HEK293 (cell line): ENCODE results near the gene RPS5.
"Not testable (repeated sequence)": the region's sequence is repeated elsewhere in the genome, so short reads cannot be mapped to it uniquely, and the experiment has no call there.

Experiments used
- CTCF ChIA-PET: fragments of 350-600 bp; formaldehyde crosslinking; extraction: SDS; loops from one replicate; lab custom pipeline; 2021; ENCODE audit warnings: antibody characterized with exemption; lab: Yijun Ruan, JAX
- POLR2A ChIA-PET: fragments of 300-600 bp; formaldehyde crosslinking; extraction: SDS; loops from one replicate; lab custom pipeline; 2020; ENCODE audit warnings: antibody characterized with exemption, inconsistent platforms; lab: Yijun Ruan, JAX
- H3K27ac ChIP-seq: fragments of 200-500 bp; sonication (Bioruptor generic); 2 replicates; pipeline ENCODE4 v1.5.1; 2014; ENCODE audit warnings: low read depth, low read length, control low read depth, inconsistent platforms; ENCODE audit errors: extremely low read depth
- H3K36me3 ChIP-seq, 2 experiments: fragments of 200-500 bp in 1 of 2; sonication (Bioruptor generic) in 1 of 2; 1 replicate in 1 of 2; 2 replicates in 1 of 2; pipeline ENCODE4 v1.5.1; 2014 to 2017; ENCODE audit warnings: inconsistent platforms in 2 of 2, low read length in 2 of 2; ENCODE audit not compliant: control insufficient read depth in 2 of 2, insufficient read depth in 1 of 2
- H3K4me1 ChIP-seq: fragments of 200-500 bp; sonication (Bioruptor generic); 2 replicates; pipeline ENCODE4 v1.5.1; 2014; ENCODE audit warnings: mild to moderate bottlenecking, low read length, inconsistent platforms; ENCODE audit not compliant: control insufficient read depth, insufficient read depth
- H3K4me3 ChIP-seq: 2 replicates; pipeline ENCODE4 v1.5.1; 2011; ENCODE audit warnings: low read depth, mild to moderate bottlenecking, control low read depth, low read length, moderate library complexity
- H3K9me3 ChIP-seq: fragments of 200-500 bp; sonication (Bioruptor generic); 2 replicates; pipeline ENCODE4 v1.5.1; 2014; ENCODE audit warnings: low read depth, low read length, inconsistent platforms; ENCODE audit not compliant: control insufficient read depth, insufficient read depth
- BCL11B ChIP-seq: fragments of 450-650 bp; formaldehyde crosslinking; IDR thresholded peaks from 2 replicates; pipeline ENCODE4 v1.5.1; 2016; ENCODE audit warnings: low read depth, missing biosample characterization, missing genetic modification characterization
- EGR2 ChIP-seq: fragments of 450-650 bp; formaldehyde crosslinking; IDR thresholded peaks from 2 replicates; pipeline ENCODE4 v1.5.1; 2016; ENCODE audit warnings: low read depth, missing biosample characterization, missing genetic modification characterization
- HOXD13 ChIP-seq: sonication (generic); formaldehyde crosslinking; IDR thresholded peaks from 2 replicates; pipeline ENCODE4 v1.8.0; 2022; ENCODE audit warnings: missing genetic modification reagents, borderline replicate concordance
- INSM2 ChIP-seq: fragments of 450-650 bp; formaldehyde crosslinking; IDR thresholded peaks from 2 replicates; pipeline ENCODE4 v1.5.1; 2016; ENCODE audit warnings: missing biosample characterization, missing genetic modification characterization
- KLF1 ChIP-seq: fragments of 450-650 bp; formaldehyde crosslinking; IDR thresholded peaks from 2 replicates; pipeline ENCODE4 v1.5.1; 2016; ENCODE audit warnings: missing biosample characterization, missing genetic modification characterization
- OVOL3 ChIP-seq: fragments of 450-650 bp; formaldehyde crosslinking; IDR thresholded peaks from 2 replicates; pipeline ENCODE4 v1.5.1; 2016; ENCODE audit warnings: missing biosample characterization, missing genetic modification characterization
- PBX3 ChIP-seq: sonication (generic); formaldehyde crosslinking; IDR thresholded peaks from 2 replicates; pipeline ENCODE4 v1.8.1; 2022; ENCODE audit warnings: mild to moderate bottlenecking, moderate library complexity, missing genetic modification reagents
- PRDM1 ChIP-seq: fragments of 450-650 bp; formaldehyde crosslinking; IDR thresholded peaks from 2 replicates; pipeline ENCODE4; 2016; ENCODE audit warnings: missing biosample characterization, missing genetic modification characterization
- SCRT2 ChIP-seq: fragments of 450-650 bp; formaldehyde crosslinking; IDR thresholded peaks from 2 replicates; pipeline ENCODE4 v1.5.1; 2016; ENCODE audit warnings: missing biosample characterization, missing genetic modification characterization
- YY2 ChIP-seq: fragments of 450-650 bp; formaldehyde crosslinking; IDR thresholded peaks from 2 replicates; pipeline ENCODE4 v1.5.1; 2016; ENCODE audit warnings: missing biosample characterization, missing genetic modification characterization
- ZBTB6 ChIP-seq: fragments of 450-650 bp; formaldehyde crosslinking; IDR thresholded peaks from 2 replicates; pipeline ENCODE4 v1.5.1; 2017; ENCODE audit warnings: missing biosample characterization, missing genetic modification characterization
- ZFHX2 ChIP-seq: fragments of 450-650 bp; formaldehyde crosslinking; conservative IDR thresholded peaks from 2 replicates; pipeline ENCODE4 v1.5.1; 2016; ENCODE audit warnings: missing biosample characterization, missing genetic modification characterization
- ZFP69B ChIP-seq: fragments of 450-650 bp; formaldehyde crosslinking; IDR thresholded peaks from 2 replicates; pipeline ENCODE4 v1.5.1; 2016; ENCODE audit warnings: missing biosample characterization, missing genetic modification characterization
- ZNF157 ChIP-seq: fragments of 450-650 bp; formaldehyde crosslinking; IDR thresholded peaks from 2 replicates; pipeline ENCODE4 v1.5.1; 2016; ENCODE audit warnings: missing biosample characterization, missing genetic modification characterization
- ZNF223 ChIP-seq: fragments of 450-650 bp; formaldehyde crosslinking; IDR thresholded peaks from 2 replicates; pipeline ENCODE4 v1.5.1; 2016; ENCODE audit warnings: missing biosample characterization, missing genetic modification characterization
- ZNF248 ChIP-seq: fragments of 450-650 bp; formaldehyde crosslinking; IDR thresholded peaks from 2 replicates; pipeline ENCODE4 v1.5.1; 2017; ENCODE audit warnings: missing biosample characterization, missing genetic modification characterization
- ZNF362 ChIP-seq: fragments of 450-650 bp; formaldehyde crosslinking; IDR thresholded peaks from 2 replicates; pipeline ENCODE4 v1.5.1; 2016; ENCODE audit warnings: missing biosample characterization, missing genetic modification characterization
- ZNF394 ChIP-seq: fragments of 450-650 bp; formaldehyde crosslinking; IDR thresholded peaks from 2 replicates; pipeline ENCODE4 v1.5.1; 2016; ENCODE audit warnings: missing biosample characterization, missing genetic modification characterization, mild to moderate bottlenecking, moderate library complexity, borderline replicate concordance
- ZNF426 ChIP-seq: fragments of 450-650 bp; formaldehyde crosslinking; IDR thresholded peaks from 2 replicates; pipeline ENCODE4 v1.5.1; 2017; ENCODE audit warnings: missing biosample characterization, missing genetic modification characterization, mild to moderate bottlenecking, inconsistent platforms, moderate library complexity
- ZNF473 ChIP-seq: fragments of 450-650 bp; formaldehyde crosslinking; IDR thresholded peaks from 2 replicates; pipeline ENCODE4 v1.5.1; 2017; ENCODE audit warnings: missing biosample characterization, missing genetic modification characterization
- ZNF501 ChIP-seq: fragments of 450-650 bp; formaldehyde crosslinking; IDR thresholded peaks from 2 replicates; pipeline ENCODE4 v1.5.1; 2016; ENCODE audit warnings: missing biosample characterization, missing genetic modification characterization
- ZNF510 ChIP-seq: fragments of 450-650 bp; formaldehyde crosslinking; IDR thresholded peaks from 2 replicates; pipeline ENCODE4 v1.5.1; 2018; ENCODE audit warnings: mild to moderate bottlenecking, missing genetic modification characterization, missing biosample characterization; ENCODE audit not compliant: insufficient replicate concordance
- ZNF529 ChIP-seq: fragments of 450-650 bp; formaldehyde crosslinking; IDR thresholded peaks from 2 replicates; pipeline ENCODE4 v1.5.1; 2017; ENCODE audit warnings: missing genetic modification characterization, missing biosample characterization; ENCODE audit not compliant: insufficient replicate concordance
- ZNF530 ChIP-seq: fragments of 450-650 bp; formaldehyde crosslinking; IDR thresholded peaks from 2 replicates; pipeline ENCODE4 v1.5.1; 2016; ENCODE audit warnings: low read depth, missing biosample characterization, missing genetic modification characterization
- ZSCAN23 ChIP-seq: fragments of 450-650 bp; formaldehyde crosslinking; IDR thresholded peaks from 2 replicates; pipeline ENCODE4 v1.5.1; 2016; ENCODE audit warnings: missing biosample characterization, missing genetic modification characterization
- ZSCAN30 ChIP-seq: fragments of 450-650 bp; IDR thresholded peaks from 2 replicates; pipeline ENCODE4 v1.5.1; 2018; ENCODE audit warnings: missing biosample characterization, mild to moderate bottlenecking, missing genetic modification characterization, moderate library complexity

The RPS5 gene

GRCh38 chr19:58403920-58404478, 16.9 kb downstream of the RPS5 start:
- ChIA-PET CTCF (interaction anchor here (1.1 kb wide), 1 partner anchor 72 kb away, joined by 8 read pairs; the partner anchor contains the start of gene ZNF446), POLR2A (interaction anchor here (0.7 to 1.7 kb wide), 2 partner anchors 42 to 66 kb away, joined by 5 to 6 read pairs; partner anchors contain the start of gene ZNF497)
- H3K27ac ChIP-seq, H3K36me3 ChIP-seq, H3K9me3 ChIP-seq, H3K4me1 ChIP-seq, H3K4me3 ChIP-seq: not testable (repeated sequence)
- 0 out of 2 replicates have a peak, but pooled peaks have one; percentile 16 for TF ChIP-seq ZFHX2 (tag by site-specific recombination)
- peak; percentile 57; the same call in 1 of the 2 replicates for TF ChIP-seq ZNF362
- peak; percentile 49; the same call in 1 of the 2 replicates for TF ChIP-seq BCL11B (tag by site-specific recombination)
- peak; percentile 44; the same call in 1 of the 2 replicates for TF ChIP-seq EGR2 (tag by site-specific recombination)
- peak; percentile 42; the same call in 1 of the 2 replicates for TF ChIP-seq KLF1 (tag by site-specific recombination)
- peak; percentile 69 for TF ChIP-seq ZNF510 (tag by site-specific recombination)

- ChIA-PET POLR2A (interaction anchor here (0.6 to 3.2 kb wide), 8 partner anchors 9 to 51 kb away, joined by 3 to 27 read pairs (median 6); partner anchors contain the start of genes RNF225, RPS5, ZNF324B and ZNF497), CTCF (interaction anchor here (0.6 to 1.1 kb wide), 3 partner anchors 10 to 91 kb away, joined by 3 read pairs; no protein-coding TSS in a partner anchor)
- peaks cover 9% of the 10 kb centered on the region in 2 experiments; a peak in 2 of 3 replicates for H3K36me3 ChIP-seq
- H3K9me3 ChIP-seq: no peaks in the 10 kb centered on the region
- H3K4me1 ChIP-seq: peaks cover 4% of the 10 kb centered on the region; the same call in 1 of the 2 replicates
- peak overlapping the region; percentile 98; the same call in 1 of the 2 replicates for H3K4me3 ChIP-seq
- H3K27ac ChIP-seq: peak overlapping the region; percentile 71; the same call in 1 of the 2 replicates
- TF ChIP-seq ZNF248 (tag by site-specific recombination) (no peak), ZSCAN30 (no peak), ZNF223 (no peak), HOXD13 (CRISPR knock-in tag) (no peak), ZSCAN23 (no peak), PBX3 (CRISPR knock-in tag) (peak; percentile 45; the same call in 1 of the 2 replicates), ZNF157 (no peak), ZNF501 (tag by site-specific recombination) (no peak), PRDM1 (tag by site-specific recombination) (no peak), YY2 (no peak), ZNF473 (tag by site-specific recombination) (no peak), ZBTB6 (tag by site-specific recombination) (no peak), ZNF394 (tag by site-specific recombination) (no peak), ZNF530 (tag by site-specific recombination) (no peak), INSM2 (no peak), ZFP69B (peak; percentile 51; the same call in 1 of the 2 replicates), SCRT2 (tag by site-specific recombination) (peak; percentile 28), ZNF426 (tag by site-specific recombination) (no peak), ZNF529 (tag by site-specific recombination) (no peak), ZFHX2 (tag by site-specific recombination) (no peak), OVOL3 (tag by site-specific recombination) (no peak)
Observed at GRCh38 chr19:58406818-58407657, 20.0 kb downstream of the RPS5 start.
